Measurements from ENCODE around the gene NDST3. TPM values are rescaled to one million over a fixed set of nuclear protein-coding genes. Genes with fewer than 3 reads are reported as not detected.

The NDST3 gene
- total and polyA plus RNA-seq, 2 of the 13 experiments (the other 11 are each of a cell fraction or from before 2014, with no cell fraction given): not detected

DNA sequence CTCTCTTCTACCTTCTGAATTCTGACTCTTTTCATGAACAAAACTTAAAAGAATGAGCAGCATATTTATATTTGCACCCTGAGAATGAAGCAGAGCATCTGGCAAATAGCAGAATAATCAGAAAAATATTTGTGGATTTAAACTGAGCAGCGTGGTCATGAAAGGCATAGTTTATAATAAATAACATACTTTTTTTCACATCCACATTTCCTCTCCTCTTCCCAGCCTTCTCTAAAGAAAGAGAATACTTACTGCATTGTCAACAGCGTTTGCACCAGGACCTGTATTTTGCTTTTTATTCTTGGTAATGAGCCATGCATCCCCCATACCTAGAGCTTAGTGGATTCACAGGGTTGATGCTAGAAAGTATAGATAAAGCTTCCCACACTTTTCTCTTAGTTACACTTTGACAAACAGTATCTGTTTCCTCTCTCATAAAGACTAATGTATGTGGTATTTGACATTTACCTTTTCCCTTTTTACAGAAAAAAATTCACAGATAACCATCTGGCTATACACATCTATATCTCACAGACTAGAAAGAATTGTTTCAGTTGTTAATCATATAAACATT lies 187.0 kb downstream of the NDST3 start (continued):
- TF ChIP-seq MIXL1 (CRISPR knock-in tag; IDR thresholded peaks at IDR 0.05): no peak
- TF ChIP-seq, protein P1, sequence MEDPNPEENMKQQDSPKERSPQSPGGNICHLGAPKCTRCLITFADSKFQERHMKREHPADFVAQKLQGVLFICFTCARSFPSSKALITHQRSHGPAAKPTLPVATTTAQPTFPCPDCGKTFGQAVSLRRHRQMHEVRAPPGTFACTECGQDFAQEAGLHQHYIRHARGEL (CRISPR knock-in tag; IDR thresholded peaks at IDR 0.05): no peak

DNA sequence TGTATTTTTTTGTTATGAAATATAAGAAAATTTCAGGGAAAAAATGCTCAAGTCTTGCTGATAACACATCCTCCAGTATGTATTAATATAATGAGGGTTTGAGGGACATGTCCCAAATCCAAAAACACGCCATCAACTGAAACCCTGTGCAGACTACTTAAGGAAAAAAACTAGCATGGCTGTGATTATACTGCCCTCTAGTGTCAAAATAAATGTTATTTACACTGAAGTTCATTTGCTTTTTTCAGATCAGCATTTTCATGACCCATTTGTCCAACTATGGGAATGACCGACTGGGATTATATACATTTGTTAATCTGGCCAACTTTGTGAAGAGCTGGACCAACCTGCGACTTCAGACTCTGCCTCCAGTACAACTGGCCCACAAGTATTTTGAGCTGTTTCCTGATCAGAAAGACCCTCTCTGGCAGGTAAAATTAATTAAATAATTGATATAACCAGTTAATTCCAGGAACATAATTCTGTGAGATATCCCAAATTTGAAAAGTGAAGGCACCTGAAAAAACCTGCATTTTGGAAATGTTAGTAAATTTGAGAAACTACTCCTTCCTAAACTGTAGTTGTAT lies 190.1 kb downstream of the NDST3 start:
- Histone ChIP-seq H3K27me3 (ENCODE audit: control insufficient read depth in 1 of 2, insufficient read depth in 2 of 2, low read length in 2 of 2) (no peaks in the 10 kb centered on the region), H4K20me1 (ENCODE audit: insufficient read depth, low read length) (no peaks in the 10 kb centered on the region), H3K4me3 (replicated peaks in 1 of 3; ENCODE audit: insufficient read depth in 1 of 3, low read depth in 2 of 3, low read length in 3 of 3) (no peak overlapping the region), H3K79me2 (ENCODE audit: insufficient read depth, low read length) (no peaks in the 10 kb centered on the region), H3K9me3 (ENCODE audit: low read length) (no peaks in the 10 kb centered on the region), H3K4me1 (ENCODE audit: insufficient read depth, low read length) (no peaks in the 10 kb centered on the region), H3K9ac (ENCODE audit: insufficient read depth, low read depth, low read length) (no peak overlapping the region), H2AFZ (ENCODE audit: low read length) (no peak overlapping the region), H3K4me2 (ENCODE audit: low read depth, low read length) (no peak overlapping the region), H3K27ac (ENCODE audit: extremely low read length, insufficient read depth, low read length) (no peak overlapping the region), H3K36me3 (replicated peaks in 1 of 2; ENCODE audit: control insufficient read depth in 1 of 2, insufficient read depth in 2 of 2, low read length in 2 of 2) (no peaks in the 10 kb centered on the region)
- in situ Hi-C loops (cut with HindIII; ENCODE audit: extremely low pct_ligation_motif_present, low pct_unique_long_range_greater_than_20kb): no loop called here
- POLR2A ChIA-PET: no interaction called here
- intact Hi-C loops (cut with micrococcal nuclease; ENCODE audit: unreplicated experiment): loop anchor here (1.0 to 5.0 kb wide), 4 partner anchors 46 to 1867 kb away; no protein-coding TSS in a partner anchor
- peak; percentile 43 for DNase-seq (ENCODE audit: low spot score)
- no TSS peak for BruUV-seq (replicated peaks)
- FAIRE-seq: peak; percentile 49
- ATAC-seq: peak; percentile 64
- 13% methylated on average over 3 of the region's 3 CpGs for WGBS (ENCODE audit: low lambda C conversion rate)
- CTCF ChIA-PET (ENCODE audit: low intra/inter-chr PET ratio, low total read pairs): interaction anchor here (1.1 to 1.5 kb wide), 2 partner anchors 147 to 1090 kb away, joined by 3 to 8 read pairs; no protein-coding TSS in a partner anchor
- TF ChIP-seq IRX3 (CRISPR knock-in tag; IDR thresholded peaks at IDR 0.05; ENCODE audit: borderline replicate concordance, low read depth) (no peak), SALL2 (CRISPR knock-in tag; IDR thresholded peaks at IDR 0.05) (no peak), SYNCRIP (IDR thresholded peaks at IDR 0.05; ENCODE audit: insufficient read depth, low read depth, low read length) (no peak), HDAC6 (IDR thresholded peaks at IDR 0.05; ENCODE audit: low read depth, low read length) (no peak), SRF (IDR thresholded peaks at IDR 0.05; ENCODE audit: low read depth, low read length) (no peak), MAFF (IDR thresholded peaks at IDR 0.05; ENCODE audit: low read depth, low read length) (peak; percentile 42; the same call in 1 of the 2 replicates), ZNF614 (CRISPR knock-in tag; IDR thresholded peaks at IDR 0.05; ENCODE audit: borderline replicate concordance) (no peak), FOXA3 (CRISPR knock-in tag; IDR thresholded peaks at IDR 0.05) (0 out of 2 replicates have a peak, but pooled peaks have one; percentile 9), ZKSCAN1 (IDR thresholded peaks at IDR 0.05; ENCODE audit: low read length) (no peak), MXI1 (IDR thresholded peaks at IDR 0.05; ENCODE audit: borderline replicate concordance, low read depth, low read length) (no peak), SALL1 (CRISPR knock-in tag; IDR thresholded peaks at IDR 0.05) (no peak), ZNF678 (CRISPR knock-in tag; IDR thresholded peaks at IDR 0.05) (no peak), SMC3 (IDR thresholded peaks at IDR 0.05; ENCODE audit: low read length) (peak; percentile 34; the same call in 1 of the 2 replicates), MAFK (conservative IDR thresholded peaks at IDR 0.05 in 1 of 2, IDR thresholded peaks at IDR 0.05 in 1 of 2; ENCODE audit: low read length in 2 of 2) (peak; percentile 45 to 51; a peak in 3 of 4 replicates), SRY (CRISPR knock-in tag; IDR thresholded peaks at IDR 0.05) (no peak), ZNF207 (IDR thresholded peaks at IDR 0.05; ENCODE audit: borderline replicate concordance) (no peak), ZNF605 (CRISPR knock-in tag; IDR thresholded peaks at IDR 0.05) (no peak), ZNF441 (CRISPR knock-in tag; IDR thresholded peaks at IDR 0.05; ENCODE audit: borderline replicate concordance) (no peak), NR2F2 (IDR thresholded peaks at IDR 0.05; ENCODE audit: borderline replicate concordance, low read depth) (no peak), RXRA (CRISPR knock-in tag; IDR thresholded peaks at IDR 0.05) (no peak), AGO1 (IDR thresholded peaks at IDR 0.05; ENCODE audit: low read depth, low read length, poor library complexity, severe bottlenecking) (no peak)
- TF ChIP-seq, protein P2, sequence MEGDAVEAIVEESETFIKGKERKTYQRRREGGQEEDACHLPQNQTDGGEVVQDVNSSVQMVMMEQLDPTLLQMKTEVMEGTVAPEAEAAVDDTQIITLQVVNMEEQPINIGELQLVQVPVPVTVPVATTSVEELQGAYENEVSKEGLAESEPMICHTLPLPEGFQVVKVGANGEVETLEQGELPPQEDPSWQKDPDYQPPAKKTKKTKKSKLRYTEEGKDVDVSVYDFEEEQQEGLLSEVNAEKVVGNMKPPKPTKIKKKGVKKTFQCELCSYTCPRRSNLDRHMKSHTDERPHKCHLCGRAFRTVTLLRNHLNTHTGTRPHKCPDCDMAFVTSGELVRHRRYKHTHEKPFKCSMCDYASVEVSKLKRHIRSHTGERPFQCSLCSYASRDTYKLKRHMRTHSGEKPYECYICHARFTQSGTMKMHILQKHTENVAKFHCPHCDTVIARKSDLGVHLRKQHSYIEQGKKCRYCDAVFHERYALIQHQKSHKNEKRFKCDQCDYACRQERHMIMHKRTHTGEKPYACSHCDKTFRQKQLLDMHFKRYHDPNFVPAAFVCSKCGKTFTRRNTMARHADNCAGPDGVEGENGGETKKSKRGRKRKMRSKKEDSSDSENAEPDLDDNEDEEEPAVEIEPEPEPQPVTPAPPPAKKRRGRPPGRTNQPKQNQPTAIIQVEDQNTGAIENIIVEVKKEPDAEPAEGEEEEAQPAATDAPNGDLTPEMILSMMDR (CRISPR knock-in tag; IDR thresholded peaks at IDR 0.05): peak; percentile 66
